Gastrocnemius medialis (tissue), 4 donors: ENCODE results near the gene CACTIN. TPM values are rescaled to one million over a fixed set of nuclear protein-coding genes. Genes with fewer than 3 reads are reported as not detected.
"Not testable (repeated sequence)": the region's sequence is repeated elsewhere in the genome, so short reads cannot be mapped to it uniquely, and the experiment has no call there.

Experiments
- ATAC-seq, 2 donors: fragments of 150-250 bp; one replicate each; pipeline ENCODE4 v1.9.1; 2016
- DNase-seq, 2 donors: peaks; one replicate each; pipeline ENCODE4 v3.0.0-alpha.2; 2019
- H3K27ac ChIP-seq, 4 donors: fragments of 200-600 bp; sonication (generic); 1 replicate in 1 of 4; 2 replicates in 3 of 4; pipeline ENCODE4 v1.5.1; 2016 to 2018; ENCODE audit warnings: mild to moderate bottlenecking in 2 of 4, moderate library complexity in 1 of 4
- H3K27me3 ChIP-seq, 3 donors: fragments of 200-600 bp; sonication (generic) in 2 of 3; 1 replicate in 1 of 3; 2 replicates in 2 of 3; pipeline versions ENCODE4 v1.5.1 to v1.6.0; 2016 to 2019; ENCODE audit warnings: mild to moderate bottlenecking in 1 of 3, moderate library complexity in 1 of 3
- H3K36me3 ChIP-seq, 2 donors: fragments of 200-600 bp; sonication (generic) in 1 of 2; one replicate each; pipeline ENCODE4 v1.5.1; 2017 to 2018
- H3K4me1 ChIP-seq, 2 donors: fragments of 200-600 bp; sonication (generic) in 1 of 2; one replicate each; pipeline ENCODE4 v1.5.1; 2016 to 2017; ENCODE audit warnings: mild to moderate bottlenecking in 2 of 2
- H3K4me3 ChIP-seq, 4 donors: fragments of 200-600 bp; sonication (generic) in 3 of 4; 1 replicate in 1 of 4; 2 replicates in 3 of 4; pipeline ENCODE4 v1.5.1; 2016 to 2019; ENCODE audit warnings: mild to moderate bottlenecking in 2 of 4
- H3K9me3 ChIP-seq, 3 donors: fragments of 200-600 bp; sonication (generic) in 2 of 3; 1 replicate in 1 of 3; 2 replicates in 2 of 3; pipeline ENCODE4 v1.5.1; 2016 to 2019
- CTCF ChIP-seq, 5 experiments: fragments of 450-650 bp in 3 of 5; fragments of 200-600 bp in 2 of 5; sonication (generic) in 2 of 5; IDR thresholded peaks in 4 of 5; conservative IDR thresholded peaks in 1 of 5; 1 replicate in 4 of 5; 2 replicates in 1 of 5; pipeline ENCODE4 v1.5.1; 2016 to 2019; ENCODE audit warnings: antibody characterized with exemption in 5 of 5, mild to moderate bottlenecking in 3 of 5, moderate library complexity in 3 of 5
- POLR2A ChIP-seq, 2 donors: fragments of 450-650 bp; IDR thresholded peaks; one replicate each; pipeline ENCODE4 v1.6.1; 2017; ENCODE audit warnings: antibody characterized with exemption in 2 of 2, mild to moderate bottlenecking in 2 of 2, moderate library complexity in 2 of 2
- in situ Hi-C, 4 donors: fragments of 200-750 bp; cut with MboI; loops; one replicate each; pipeline versions ENCODE4 v1.15.0 to v1.8.0; 2017; ENCODE audit warnings: low sequenced_read_pairs in 4 of 4
- intact Hi-C: fragments of 100-400 bp; cut with DNase I; formaldehyde crosslinking; loops from one replicate; pipeline ENCODE4 v1.15.1; 2023; ENCODE audit warnings: low total_unique reads
- total RNA-seq, 4 donors: library from RNA; depleted of rRNA; stranded (reverse); fragments of >200 nt; gene quantifications; one replicate each; pipeline versions ENCODE4 v1.1.0 to v1.2.3, GENCODE V29; 2016

Gene CACTIN
- total RNA-seq, 4 donors from 2014 or later = 19.5 to 28.4 (median 27.4) TPM

GRCh38 chr19:3572855-3573161 lies 53.8 kb downstream of the CACTIN start, which contains the start of gene HMG20B:
Gene HMG20B, plus strand, starts transcription at chr19:3572944. Its CDS starts 366 bp downstream, at chr19:3573310.
- peak within 1 kb of the TSS; percentile 78 to 90 (median 84) for H3K27ac ChIP-seq
- ATAC-seq = no peak
- in situ Hi-C loops = no loop called here
- DNase-seq = no peak
- H3K27me3 ChIP-seq = no peaks in the 10 kb centered on the region
- peak within 1 kb of the TSS; percentile 84 to 97 (median 88) for H3K4me3 ChIP-seq
- peak; percentile 44 to 60 for TF ChIP-seq POLR2A (IDR thresholded peaks at IDR 0.05)
- no peak for TF ChIP-seq CTCF (IDR thresholded peaks at IDR 0.05 in 4 of 5, conservative IDR thresholded peaks at IDR 0.05 in 1 of 5)
- no peaks in the 10 kb centered on the region for H3K36me3 ChIP-seq
- no peaks in the 10 kb centered on the region for H3K9me3 ChIP-seq
- intact Hi-C loops = loop anchor here (1.0 to 2.0 kb wide), 3 partner anchors 16 to 66 kb away; partner anchors contain the start of genes CACTIN, FZR1 and MFSD12
- H3K4me1 ChIP-seq = peaks cover 16 to 24% of the 10 kb centered on the region in 2 donors

DNA sequence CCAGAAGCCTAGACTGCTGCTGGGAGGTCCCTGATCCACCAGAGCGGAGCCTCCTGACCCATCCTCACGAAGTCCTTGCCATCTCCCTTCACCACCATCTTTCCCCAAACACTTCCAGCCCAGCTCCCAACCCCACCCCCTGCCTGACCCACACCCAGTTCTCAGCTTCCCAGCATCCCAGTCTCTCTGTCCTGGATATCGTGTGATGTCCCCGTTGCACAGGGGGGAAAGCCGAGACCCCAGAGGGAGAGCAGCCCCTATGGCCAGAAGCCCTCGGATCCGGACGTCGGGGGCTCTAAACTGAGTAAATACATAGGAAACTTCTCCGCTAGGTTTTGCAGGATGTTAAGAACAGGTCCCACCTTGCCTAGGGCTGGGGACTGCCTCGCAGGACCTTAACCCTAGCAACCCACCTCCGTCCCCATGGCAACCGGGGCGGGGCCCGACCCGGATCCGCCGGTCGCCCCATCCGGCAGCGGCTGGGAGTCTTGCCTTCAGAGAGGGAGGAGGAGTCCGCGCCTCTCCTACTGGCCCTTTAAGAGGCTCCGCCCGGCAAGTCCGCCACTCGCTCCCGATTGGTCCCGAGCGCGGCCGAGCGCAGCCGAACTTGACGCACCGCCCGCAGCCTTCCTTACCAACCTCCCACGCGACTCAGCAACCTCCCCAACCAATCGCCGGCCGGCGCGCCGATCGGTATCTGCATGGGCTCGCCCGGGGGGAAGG lies 54.3 kb downstream of the CACTIN start:
- TF ChIP-seq CTCF (IDR thresholded peaks at IDR 0.05 in 4 of 5, conservative IDR thresholded peaks at IDR 0.05 in 1 of 5) (no peak), POLR2A (IDR thresholded peaks at IDR 0.05) (no peak)
- ATAC-seq = peak; percentile 92 to 96

DNA sequence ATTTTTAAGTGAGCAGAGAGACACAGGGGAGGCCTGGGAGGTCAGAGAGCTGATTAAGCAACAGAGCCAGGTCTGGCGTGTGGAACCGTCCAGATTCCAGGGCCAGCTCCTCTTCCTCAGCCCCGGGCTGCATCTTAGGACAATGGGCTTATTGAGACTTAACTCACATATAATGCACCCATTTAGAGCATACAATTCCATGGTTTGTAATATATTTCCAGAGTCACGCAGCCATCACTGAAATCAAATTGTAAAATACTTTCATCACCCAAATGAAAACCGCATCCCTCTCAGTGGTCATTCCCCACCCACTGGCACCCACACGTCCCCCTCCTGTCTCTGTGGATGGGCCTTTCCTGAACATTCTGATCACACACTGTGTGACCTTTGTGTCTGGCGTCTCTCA lies 56.0 kb downstream of the CACTIN start:
- Histone ChIP-seq H3K4me1 (peaks cover 11 to 13% of the 10 kb centered on the region in 2 donors), H3K9me3 (no peaks in the 10 kb centered on the region), H3K27me3 (no peaks in the 10 kb centered on the region), H3K36me3 (no peaks in the 10 kb centered on the region), H3K27ac (no peak overlapping the region), H3K4me3 (no peak overlapping the region)
- no peak for TF ChIP-seq POLR2A (IDR thresholded peaks at IDR 0.05)
- no peak for TF ChIP-seq CTCF (IDR thresholded peaks at IDR 0.05 in 4 of 5, conservative IDR thresholded peaks at IDR 0.05 in 1 of 5)
- intact Hi-C loops = no loop called here
- ATAC-seq (no peak), DNase-seq (no peak)
- in situ Hi-C loops = no loop called here

More for the DNA sequence above, 54.3 kb downstream of the CACTIN start:
- Histone ChIP-seq H3K36me3 (no peaks in the 10 kb centered on the region), H3K4me1 (peaks cover 16 to 24% of the 10 kb centered on the region in 2 donors), H3K27me3 (no peaks in the 10 kb centered on the region), H3K27ac (peak overlapping the region; percentile 32 to 82 (median 58)), H3K4me3 (peak overlapping the region; percentile 63 to 92 (median 84)), H3K9me3 (no peaks in the 10 kb centered on the region)
- intact Hi-C loops = loop anchor here (1.0 to 2.0 kb wide), 3 partner anchors 15 to 65 kb away; partner anchors contain the start of genes CACTIN, FZR1 and MFSD12
- DNase-seq = peak; percentile 99 to 100
- in situ Hi-C loops = no loop called here

DNA sequence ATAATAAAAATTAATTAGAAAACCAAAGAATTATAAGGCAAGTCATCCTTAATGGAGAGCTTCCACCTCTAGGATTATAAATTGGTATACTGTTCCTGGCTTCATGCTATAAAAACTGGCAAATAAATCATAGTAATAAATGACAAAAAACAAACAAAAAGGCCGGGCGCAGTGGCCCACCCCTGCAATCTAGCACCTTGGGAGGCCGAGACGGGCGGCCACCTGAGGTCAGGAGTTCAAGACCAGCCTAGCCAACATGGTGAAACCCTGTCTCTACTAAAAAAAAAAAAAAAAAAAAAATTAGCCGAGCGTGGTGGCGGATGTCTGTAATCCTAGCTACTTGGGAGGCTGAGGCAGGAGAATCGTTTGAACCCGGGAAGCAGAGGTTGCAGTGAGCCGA lies 56.5 kb downstream of the CACTIN start:
- H3K27ac ChIP-seq, DNase-seq, H3K4me3 ChIP-seq, intact Hi-C loops, H3K27me3 ChIP-seq, in situ Hi-C loops, ATAC-seq, H3K9me3 ChIP-seq, H3K36me3 ChIP-seq: not testable (repeated sequence)
- H3K4me1 ChIP-seq = peaks cover 11 to 13% of the 10 kb centered on the region in 2 donors

DNA sequence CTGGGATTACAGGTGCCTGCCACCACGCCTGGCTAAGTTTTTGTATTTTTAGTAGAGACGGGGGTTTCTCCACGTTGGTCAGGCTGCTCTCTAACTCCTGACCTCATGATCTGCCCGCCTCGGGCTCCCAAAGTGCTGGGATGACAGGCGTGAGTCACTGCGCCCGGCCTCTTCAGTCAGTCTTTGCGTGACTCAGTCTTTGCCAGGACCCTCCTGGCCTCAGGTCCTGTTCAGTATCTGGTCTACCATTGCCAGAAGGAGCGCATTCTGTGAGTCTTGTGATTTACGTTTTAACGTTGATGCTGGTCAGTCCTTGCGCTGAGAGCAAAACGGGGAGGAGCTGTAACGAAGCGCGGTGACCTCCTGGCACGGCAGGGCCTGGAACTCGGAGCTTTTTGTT lies 61.5 kb downstream of the CACTIN start:
- Histone ChIP-seq H3K4me1 (no peaks in the 10 kb centered on the region), H3K27me3 (no peaks in the 10 kb centered on the region), H3K4me3 (no peak overlapping the region), H3K36me3 (no peaks in the 10 kb centered on the region), H3K27ac (no peak overlapping the region), H3K9me3 (no peaks in the 10 kb centered on the region)
- no peak for ATAC-seq
- no peak for DNase-seq
- intact Hi-C loops (no loop called here), in situ Hi-C loops (no loop called here)
- TF ChIP-seq CTCF (IDR thresholded peaks at IDR 0.05 in 4 of 5, conservative IDR thresholded peaks at IDR 0.05 in 1 of 5) (no peak), POLR2A (IDR thresholded peaks at IDR 0.05) (no peak)
